NCI-H748 (cell line): ENCODE data around the gene HLA-DRB5.
"Not testable (repeated sequence)": the region's sequence is repeated elsewhere in the genome, so short reads cannot be mapped to it uniquely, and the experiment has no call there.

Experiments
- DNase-seq: peaks from one replicate; lab custom pipeline; 2025; ENCODE audit not compliant: unreplicated experiment; lab: John Stamatoyannopoulos, UW

Gene HLA-DRB5

DNA sequence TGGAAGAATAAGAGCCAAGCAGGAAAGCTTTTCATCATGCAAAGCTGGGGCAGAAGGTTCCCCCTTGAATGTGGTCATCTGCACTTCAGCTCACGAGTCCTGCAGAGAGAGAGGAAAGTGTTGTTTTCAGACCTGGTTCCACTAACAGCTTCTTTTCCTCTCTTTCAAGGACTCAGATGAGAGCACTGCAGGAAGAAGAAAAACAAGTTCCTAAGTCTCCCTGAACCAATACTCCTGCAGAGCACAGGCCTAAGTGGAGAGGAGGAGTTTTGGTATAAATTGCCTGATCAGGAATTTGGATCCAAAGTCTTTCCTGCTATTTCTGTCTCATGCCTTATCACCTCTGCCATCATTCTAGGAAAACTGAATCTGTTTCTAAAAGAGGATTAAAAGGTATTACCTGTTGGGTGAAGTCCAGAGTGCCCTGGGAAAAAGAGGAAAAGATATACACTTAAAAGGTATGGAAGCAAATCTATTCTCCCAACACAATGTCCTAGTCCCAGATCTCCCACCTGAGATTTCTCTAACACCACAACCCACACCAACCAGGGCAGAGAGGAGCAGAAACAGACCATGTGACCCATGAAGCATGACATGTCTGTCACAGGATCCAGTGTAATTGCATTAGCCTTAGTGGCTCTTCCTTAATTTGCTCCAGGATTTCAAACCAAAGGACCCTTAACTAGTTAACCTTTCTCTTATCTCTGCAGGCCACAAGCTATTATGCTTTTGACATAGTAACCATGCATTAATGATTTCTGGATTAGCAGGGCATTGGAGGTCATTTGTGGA lies 12.2 kb downstream of the HLA-DRB5 start:
- DNase-seq = no peak

- DNase-seq = no peak
Observed at GRCh38 chr6:32501016-32501415, 29.1 kb downstream of the HLA-DRB5 start.

GRCh38 chr6:32492351-32492750 lies 37.7 kb downstream of the HLA-DRB5 start:
- no peak for DNase-seq

DNA sequence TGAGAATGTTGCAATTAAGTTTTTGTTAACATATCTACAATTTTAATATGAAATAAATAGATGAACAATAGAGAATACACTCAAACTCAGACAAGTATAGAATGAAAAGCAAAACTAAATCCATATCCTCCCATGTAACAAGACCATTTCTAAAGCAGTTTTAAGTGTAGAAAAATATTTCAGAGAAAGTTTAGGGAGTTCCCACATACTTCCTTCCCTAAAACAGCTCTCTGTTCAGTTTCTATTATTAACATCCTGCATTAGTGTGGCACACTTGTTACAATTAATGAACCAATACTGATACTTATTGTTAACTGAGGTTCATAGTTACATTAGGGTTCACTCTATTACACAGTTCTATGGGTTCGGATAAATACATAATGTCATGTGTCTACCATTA lies 38.4 kb downstream of the HLA-DRB5 start:
- no peak for DNase-seq

- no peak for DNase-seq
Observed at GRCh38 chr6:32488083-32488482, 42.0 kb downstream of the HLA-DRB5 start.

DNA sequence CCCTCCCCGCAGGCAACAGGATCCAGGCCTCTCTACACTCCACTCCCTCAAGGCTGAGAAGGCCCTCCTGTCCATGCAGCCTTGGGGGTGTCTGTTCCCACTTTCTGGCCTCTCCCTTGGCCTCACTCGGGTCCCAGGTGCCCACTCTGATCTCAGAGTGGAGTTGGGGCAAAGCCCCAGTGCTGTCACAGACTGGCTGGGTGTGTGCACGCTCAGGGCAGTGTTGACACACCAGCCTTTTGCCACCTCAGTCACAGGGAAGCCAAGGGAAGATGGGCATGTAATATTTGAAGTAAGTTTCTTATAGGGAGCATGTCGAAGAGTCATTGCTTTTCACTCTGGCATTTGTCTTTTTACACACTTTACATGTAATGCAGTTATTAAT lies 45.5 kb downstream of the HLA-DRB5 start:
- no peak for DNase-seq

DNA sequence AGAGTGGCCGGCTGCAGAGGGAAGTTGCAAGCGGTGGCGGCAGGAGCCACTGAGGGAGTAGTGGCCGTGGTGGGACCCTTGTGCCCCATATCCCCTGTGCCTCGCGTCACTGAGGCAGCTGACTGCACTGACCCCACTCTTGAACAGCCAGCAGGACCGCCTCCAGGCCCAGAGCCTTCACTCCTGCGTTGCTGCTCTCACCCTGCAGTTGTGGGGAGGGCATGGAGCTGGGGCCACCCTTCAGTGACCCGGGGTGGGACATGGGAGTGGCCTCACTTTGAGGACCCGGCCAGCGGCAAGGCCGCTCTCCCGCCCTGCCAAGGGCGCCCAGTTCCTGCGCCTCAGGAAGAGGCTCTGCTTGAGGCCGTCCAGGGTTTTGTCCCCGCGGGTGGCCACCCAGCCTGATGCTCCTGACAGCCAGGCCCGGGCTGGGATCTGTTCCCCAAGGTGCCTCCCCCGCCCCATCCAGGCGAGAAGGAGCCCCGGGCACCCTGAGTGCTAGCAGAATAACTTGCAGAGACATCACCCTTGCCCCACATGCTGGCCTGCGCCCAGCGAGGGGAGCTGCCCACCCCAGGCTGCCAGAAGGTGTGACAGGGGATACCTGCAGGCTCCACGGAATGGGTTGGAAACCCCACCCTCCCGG lies 46.0 kb downstream of the HLA-DRB5 start:
- DNase-seq = no peak

GRCh38 chr6:32475392-32476206 lies 54.5 kb downstream of the HLA-DRB5 start:
- no peak for DNase-seq

DNA sequence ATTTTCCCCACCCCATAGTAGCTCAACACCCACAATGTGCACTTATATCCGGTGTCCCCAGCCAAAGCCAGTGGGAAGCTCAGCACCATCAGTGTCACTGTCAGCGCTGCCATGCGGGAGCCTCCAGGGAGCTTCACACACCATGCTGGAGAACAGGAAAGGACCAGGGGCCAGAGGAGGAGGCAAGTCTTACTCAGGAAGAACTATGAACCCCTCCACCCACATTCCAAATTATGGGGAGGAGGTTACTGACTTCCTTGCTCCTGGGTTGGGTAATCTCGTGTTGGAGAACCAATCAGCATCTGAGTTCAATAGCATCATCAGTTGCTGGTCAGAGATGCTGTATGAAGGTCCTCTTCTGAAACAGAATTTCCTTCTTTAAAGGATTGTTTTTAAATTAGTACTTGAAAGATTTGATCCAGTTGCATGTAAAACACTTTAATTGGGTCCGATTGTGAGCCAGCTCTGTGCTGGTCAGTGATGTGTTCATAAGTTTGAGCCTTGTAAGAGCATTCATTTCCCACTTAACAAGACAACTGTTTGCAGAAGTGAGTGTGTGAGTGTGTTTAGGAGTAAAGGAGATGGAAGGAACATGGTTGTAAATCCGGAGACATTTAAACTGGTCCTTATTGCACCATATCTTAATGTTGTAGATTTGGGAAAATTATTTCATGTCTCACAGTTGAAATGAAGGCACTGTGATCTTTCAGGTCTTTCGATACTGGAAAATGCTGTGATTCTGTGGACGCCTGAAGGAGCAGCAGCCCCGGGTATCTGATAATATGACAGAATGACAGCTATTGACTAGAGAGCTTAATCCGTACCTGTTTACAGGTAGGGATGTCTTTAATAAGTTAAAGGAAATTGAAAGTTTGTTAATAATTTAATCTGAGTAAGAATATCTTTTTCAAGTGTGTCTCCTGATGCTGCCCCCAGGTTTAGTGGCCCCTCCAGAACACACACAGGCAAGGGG lies 56.4 kb downstream of the HLA-DRB5 start:
- DNase-seq = not testable (repeated sequence)

DNA sequence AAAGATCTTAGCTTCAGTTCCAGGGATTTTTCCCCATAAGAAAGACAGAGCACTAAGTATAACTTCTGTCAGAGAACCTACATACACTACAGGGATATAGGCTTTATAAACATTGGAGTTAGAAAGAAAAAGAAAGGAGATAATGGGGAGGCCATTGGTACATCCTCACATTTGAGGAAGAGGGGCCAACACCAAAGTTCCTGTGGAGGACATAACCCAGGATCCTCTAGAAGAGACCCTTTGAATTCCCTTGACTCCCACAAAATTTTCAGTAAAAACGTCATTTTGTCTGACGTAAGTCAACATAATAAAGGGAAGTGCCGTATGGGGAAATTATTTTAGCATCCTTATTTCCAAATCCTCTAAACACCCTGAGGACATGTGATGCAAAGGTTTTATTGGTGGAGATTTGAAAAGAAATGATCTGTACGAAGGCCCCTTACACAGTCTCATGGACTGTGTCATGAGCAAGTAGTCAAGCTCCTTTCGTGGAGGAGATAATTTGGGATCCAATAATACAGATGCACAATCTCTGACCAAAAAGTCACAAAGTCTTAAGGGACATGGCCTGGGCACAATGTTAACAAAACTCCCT lies 57.2 kb downstream of the HLA-DRB5 start:
- no peak for DNase-seq

DNA sequence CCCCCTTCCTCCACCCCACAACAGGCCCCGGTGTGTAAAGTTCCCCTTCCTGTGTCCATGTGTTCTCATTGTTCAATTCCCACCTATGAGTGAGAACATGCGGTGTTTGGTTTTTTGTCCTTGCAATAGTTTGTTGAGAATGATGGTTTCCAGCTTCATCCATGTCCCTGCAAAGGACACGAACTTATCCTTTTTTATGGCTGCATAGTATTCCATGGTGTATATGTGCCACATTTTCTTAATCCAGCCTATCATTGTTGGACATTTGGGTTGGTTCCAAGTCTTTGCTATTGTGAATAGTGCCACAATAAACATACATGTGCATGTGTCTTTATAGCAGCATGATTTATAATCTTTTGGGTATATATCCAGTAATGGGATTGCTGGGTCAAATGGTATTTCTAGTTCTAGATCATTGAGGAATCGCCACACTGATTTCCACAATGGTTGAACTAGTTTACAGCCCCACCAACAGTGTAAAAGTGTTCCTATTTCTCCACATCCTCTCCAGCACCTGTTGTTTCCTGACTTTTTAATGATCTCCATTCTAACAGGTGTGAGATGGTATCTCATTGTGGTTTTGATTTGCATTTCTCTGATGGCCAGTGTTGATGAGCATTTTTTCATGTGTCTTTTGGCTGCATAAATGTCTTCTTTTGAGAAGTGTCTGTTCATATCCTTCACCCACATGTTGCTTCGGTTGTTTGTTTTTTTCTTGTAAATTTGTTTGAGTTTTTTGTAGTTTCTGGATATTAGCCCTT lies 62.2 kb downstream of the HLA-DRB5 start:
- not testable (repeated sequence) for DNase-seq
